CD4-positive, CD25-positive, alpha-beta regulatory T cell (primary cell): ENCODE results near the gene MET. TPM values are rescaled to one million over a fixed set of nuclear protein-coding genes. Genes with fewer than 3 reads are reported as not detected.

ENCODE experiments used
- ATAC-seq, 2 donors: fragments of 150-1000 bp; cut with Tn5 transposase; one replicate each; pipeline ENCODE4 v1.10.0; 2021; ENCODE audit warnings: low read depth in 2 of 2, moderate number of reproducible peaks in 2 of 2, moderate library complexity in 1 of 2
- DNase-seq, 3 donors: peaks; one replicate each; pipeline versions ENCODE4 v3.0.0 to v3.0.0-alpha.2; 2012 to 2022; ENCODE audit warnings: mixed read lengths in 1 of 3
- H3K27ac ChIP-seq: one replicate; pipeline ENCODE4 v1.7.0; 2013; ENCODE audit warnings: mild to moderate bottlenecking, low read length; ENCODE audit not compliant: insufficient read depth, poor library complexity, severe bottlenecking
- H3K27me3 ChIP-seq: one replicate; pipeline ENCODE4 v1.7.0; 2013; ENCODE audit warnings: low read length; ENCODE audit not compliant: control insufficient read depth, insufficient read depth
- H3K36me3 ChIP-seq: one replicate; pipeline ENCODE4 v1.7.0; 2013; ENCODE audit warnings: mild to moderate bottlenecking, low read length, moderate library complexity; ENCODE audit not compliant: control insufficient read depth, insufficient read depth
- H3K4me1 ChIP-seq: 2 replicates; pipeline ENCODE4 v1.7.0; 2013; ENCODE audit warnings: mild to moderate bottlenecking, low read length; ENCODE audit not compliant: insufficient read depth, control insufficient read depth, poor library complexity, severe bottlenecking
- H3K4me3 ChIP-seq: one replicate; pipeline ENCODE4 v1.7.0; 2013; ENCODE audit warnings: low read depth, mild to moderate bottlenecking, low read length, moderate library complexity
- H3K9me3 ChIP-seq, 2 experiments: 1 replicate in 1 of 2; 2 replicates in 1 of 2; pipeline ENCODE4 v1.7.0; 2013; ENCODE audit warnings: low read length in 2 of 2, mild to moderate bottlenecking in 1 of 2, moderate library complexity in 1 of 2; ENCODE audit not compliant: control insufficient read depth in 2 of 2
- H3K27ac Mint-ChIP-seq, 3 donors: one replicate each; pipeline ENCODE4 v1.8.0; 2020 to 2022; ENCODE audit warnings: mild to moderate bottlenecking in 3 of 3, mixed read lengths in 3 of 3, moderate library complexity in 2 of 3
- H3K27me3 Mint-ChIP-seq: one replicate; pipeline ENCODE4 v1.8.0; 2022; ENCODE audit warnings: mild to moderate bottlenecking, mixed read lengths
- H3K36me3 Mint-ChIP-seq: one replicate; pipeline ENCODE4 v1.8.0; 2020; ENCODE audit warnings: mixed read lengths
- H3K4me1 Mint-ChIP-seq, 4 donors: one replicate each; pipeline ENCODE4 v1.8.0; 2020 to 2022; ENCODE audit warnings: mixed read lengths in 4 of 4, mild to moderate bottlenecking in 1 of 4
- H3K4me3 Mint-ChIP-seq, 4 donors: one replicate each; pipeline ENCODE4 v1.8.0; 2020 to 2022; ENCODE audit warnings: mild to moderate bottlenecking in 4 of 4, mixed read lengths in 4 of 4, moderate library complexity in 3 of 4
- H3K9me3 Mint-ChIP-seq, 7 donors: one replicate each; pipeline ENCODE4 v1.8.0; 2020 to 2022; ENCODE audit warnings: mixed read lengths in 7 of 7, mild to moderate bottlenecking in 3 of 7, moderate library complexity in 2 of 7
- polyA plus RNA-seq, 4 donors: library from polyadenylated mRNA; unstranded; fragments of 300-500 nt; fragmentation: Illumina TruSeq; gene quantifications; one replicate each; pipeline ENCODE4 v1.2.3, GENCODE V29; 2021
- total RNA-seq: library from RNA; stranded (reverse); gene quantifications from one replicate; pipeline ENCODE4 v1.2.3, GENCODE V29; 2022

MET gene
- total and polyA plus RNA-seq, 5 donors from 2014 or later, result not detected

GRCh38 chr7:116769546-116769945 lies 97.5 kb downstream of the MET start:
- H3K27me3 Mint-ChIP-seq, result peaks cover 11% of the 10 kb centered on the region
- no peaks in the 10 kb centered on the region for H3K9me3 ChIP-seq
- DNase-seq (no peak), ATAC-seq (no peak)
- H3K27ac Mint-ChIP-seq, result no peak overlapping the region
- peaks cover 0 to 2% (median 0%) of the 10 kb centered on the region in 7 donors for H3K9me3 Mint-ChIP-seq
- no peak overlapping the region for H3K27ac ChIP-seq
- no peaks in the 10 kb centered on the region for H3K36me3 ChIP-seq
- no peaks in the 10 kb centered on the region for H3K4me1 ChIP-seq
- H3K4me3 Mint-ChIP-seq, result no peak overlapping the region
- peaks cover 4% of the 10 kb centered on the region for H3K27me3 ChIP-seq
- no peak overlapping the region for H3K4me3 ChIP-seq
- no peaks in the 10 kb centered on the region for H3K4me1 Mint-ChIP-seq
- no peaks in the 10 kb centered on the region for H3K36me3 Mint-ChIP-seq

- Mint-ChIP-seq H3K4me3 (no peak overlapping the region), H3K36me3 (no peaks in the 10 kb centered on the region), H3K4me1 (no peaks in the 10 kb centered on the region), H3K27me3 (peaks cover 15% of the 10 kb centered on the region), H3K9me3 (peaks cover 0 to 2% (median 0%) of the 10 kb centered on the region in 7 donors), H3K27ac (no peak overlapping the region)
- Histone ChIP-seq H3K36me3 (no peaks in the 10 kb centered on the region), H3K4me1 (no peaks in the 10 kb centered on the region), H3K27me3 (peaks cover 4% of the 10 kb centered on the region), H3K9me3 (no peaks in the 10 kb centered on the region), H3K27ac (no peak overlapping the region), H3K4me3 (no peak overlapping the region)
- no peak for ATAC-seq
- no peak for DNase-seq
These were observed 98.9 kb downstream of the MET start for GRCh38 chr7:116770941-116771340.

- Histone ChIP-seq H3K36me3 (no peaks in the 10 kb centered on the region), H3K9me3 (no peaks in the 10 kb centered on the region), H3K27ac (no peak overlapping the region), H3K4me1 (no peaks in the 10 kb centered on the region), H3K27me3 (peaks cover 4% of the 10 kb centered on the region), H3K4me3 (no peak overlapping the region)
- Mint-ChIP-seq H3K9me3 (peaks cover 0 to 2% (median 0%) of the 10 kb centered on the region in 7 donors), H3K27ac (no peak overlapping the region), H3K36me3 (no peaks in the 10 kb centered on the region), H3K27me3 (peaks cover 15% of the 10 kb centered on the region), H3K4me1 (no peaks in the 10 kb centered on the region), H3K4me3 (no peak overlapping the region)
- no peak for DNase-seq
- ATAC-seq, result no peak
These were observed 99.6 kb downstream of the MET start for GRCh38 chr7:116771640-116772039.

- Histone ChIP-seq H3K4me1 (no peaks in the 10 kb centered on the region), H3K27me3 (peaks cover 4% of the 10 kb centered on the region), H3K36me3 (no peaks in the 10 kb centered on the region), H3K4me3 (no peak overlapping the region), H3K9me3 (no peaks in the 10 kb centered on the region), H3K27ac (no peak overlapping the region)
- Mint-ChIP-seq H3K27me3 (peaks cover 15% of the 10 kb centered on the region), H3K4me3 (no peak overlapping the region), H3K36me3 (no peaks in the 10 kb centered on the region), H3K9me3 (peaks cover 0 to 2% (median 0%) of the 10 kb centered on the region in 7 donors), H3K4me1 (no peaks in the 10 kb centered on the region), H3K27ac (no peak overlapping the region)
- no peak for DNase-seq
- no peak for ATAC-seq
These were observed 100.4 kb downstream of the MET start for GRCh38 chr7:116772423-116772863.

- Histone ChIP-seq H3K27me3 (peaks cover 4% of the 10 kb centered on the region), H3K27ac (no peak overlapping the region), H3K4me1 (no peaks in the 10 kb centered on the region), H3K4me3 (no peak overlapping the region), H3K9me3 (no peaks in the 10 kb centered on the region), H3K36me3 (no peaks in the 10 kb centered on the region)
- Mint-ChIP-seq H3K9me3 (peaks cover 0 to 2% (median 0%) of the 10 kb centered on the region in 7 donors), H3K36me3 (no peaks in the 10 kb centered on the region), H3K27me3 (peaks cover 15% of the 10 kb centered on the region), H3K4me3 (no peak overlapping the region), H3K4me1 (no peaks in the 10 kb centered on the region), H3K27ac (no peak overlapping the region)
- DNase-seq (no peak), ATAC-seq (no peak)
These were observed 101.1 kb downstream of the MET start for GRCh38 chr7:116772926-116773749.

GRCh38 chr7:116776046-116776445 lies 104.0 kb downstream of the MET start:
- no peak for ATAC-seq
- Mint-ChIP-seq H3K36me3 (no peaks in the 10 kb centered on the region), H3K4me3 (no peak overlapping the region), H3K9me3 (no peaks in the 10 kb centered on the region), H3K27me3 (peaks cover 10% of the 10 kb centered on the region), H3K4me1 (no peaks in the 10 kb centered on the region), H3K27ac (no peak overlapping the region)
- Histone ChIP-seq H3K27me3 (peaks cover 4% of the 10 kb centered on the region), H3K36me3 (no peaks in the 10 kb centered on the region), H3K9me3 (no peaks in the 10 kb centered on the region), H3K4me3 (no peak overlapping the region), H3K4me1 (no peaks in the 10 kb centered on the region), H3K27ac (no peak overlapping the region)
- DNase-seq, result no peak

- DNase-seq (no peak), ATAC-seq (no peak)
- Mint-ChIP-seq H3K27ac (no peak overlapping the region), H3K9me3 (no peaks in the 10 kb centered on the region), H3K27me3 (peaks cover 10% of the 10 kb centered on the region), H3K4me1 (no peaks in the 10 kb centered on the region), H3K36me3 (no peaks in the 10 kb centered on the region), H3K4me3 (no peak overlapping the region)
- Histone ChIP-seq H3K9me3 (no peaks in the 10 kb centered on the region), H3K27ac (no peak overlapping the region), H3K4me1 (no peaks in the 10 kb centered on the region), H3K4me3 (no peak overlapping the region), H3K27me3 (peaks cover 4% of the 10 kb centered on the region), H3K36me3 (no peaks in the 10 kb centered on the region)
These were observed 104.8 kb downstream of the MET start for GRCh38 chr7:116776610-116777289.
